Testis (tissue), 3 donors: ENCODE data around the gene MAP4. TPM values are rescaled to one million over a fixed set of nuclear protein-coding genes. Genes with fewer than 3 reads are reported as not detected.

Source experiments
- DNase-seq: peaks from one replicate; pipeline ENCODE4 v3.0.0-alpha.2; 2019
- H3K27ac ChIP-seq, 2 donors: fragments of 200-600 bp; sonication (generic); one replicate each; pipeline ENCODE4 v1.5.1; 2019
- H3K27me3 ChIP-seq: fragments of 200-600 bp; sonication (generic); one replicate; pipeline ENCODE4 v1.5.1; 2019
- H3K36me3 ChIP-seq: fragments of 200-600 bp; sonication (generic); one replicate; pipeline ENCODE4 v1.5.1; 2017; ENCODE audit warnings: low read depth; ENCODE audit errors: missing control alignments
- H3K4me1 ChIP-seq: fragments of 200-600 bp; sonication (generic); one replicate; pipeline ENCODE4 v1.5.1; 2019
- H3K4me3 ChIP-seq, 2 donors: fragments of 200-600 bp; sonication (generic); one replicate each; pipeline ENCODE4 v1.5.1; 2017 to 2019
- H3K9me3 ChIP-seq: fragments of 200-600 bp; sonication (generic); one replicate; pipeline ENCODE4 v1.5.1; 2017
- POLR2A ChIP-seq: fragments of 450-650 bp; IDR thresholded peaks from one replicate; pipeline ENCODE4 v1.6.1; 2017; ENCODE audit warnings: antibody characterized with exemption, mild to moderate bottlenecking, moderate library complexity
- WGBS, 2 donors: methylation state at CpG; one replicate each; pipeline ENCODE4 v1.1.5; 2018; 5-methylcytosine and 5-hydroxymethylcytosine counted together
- intact Hi-C: fragments of 100-400 bp; cut with DNase I; formaldehyde crosslinking; loops from one replicate; pipeline ENCODE4 v1.15.1; 2023; ENCODE audit warnings: low total_unique reads
- polyA plus RNA-seq: library from polyadenylated mRNA; stranded (reverse); fragments of 350-450 nt; fragmentation: Illumina TruSeq; extraction: RNeasy Lipid Tissue Mini Kit (QIAGEN cat#74804); gene quantifications from one replicate; pipeline ENCODE4 v1.2.3, GENCODE V29; 2014; ENCODE audit warnings: low read depth, low replicate concordance; ENCODE audit not compliant: insufficient read depth
- total RNA-seq, 2 donors: library from RNA; depleted of rRNA; stranded (reverse); fragments of >200 nt; gene quantifications; one replicate each; pipeline ENCODE4 v1.2.3, GENCODE V29; 2016
- TF ChIP-seq, protein P1 (sequence below), 3 experiments: fragments of 450-650 bp in 2 of 3; fragments of 200-600 bp in 1 of 3; sonication (generic) in 1 of 3; IDR thresholded peaks; one replicate each; pipeline ENCODE4 v1.5.1; 2016 to 2019; ENCODE audit warnings: antibody characterized with exemption in 3 of 3, mild to moderate bottlenecking in 2 of 3, moderate library complexity in 1 of 3

MAP4 gene
- total and polyA plus RNA-seq, 3 donors from 2014 or later, result 195 to 241 (median 226) TPM

DNA sequence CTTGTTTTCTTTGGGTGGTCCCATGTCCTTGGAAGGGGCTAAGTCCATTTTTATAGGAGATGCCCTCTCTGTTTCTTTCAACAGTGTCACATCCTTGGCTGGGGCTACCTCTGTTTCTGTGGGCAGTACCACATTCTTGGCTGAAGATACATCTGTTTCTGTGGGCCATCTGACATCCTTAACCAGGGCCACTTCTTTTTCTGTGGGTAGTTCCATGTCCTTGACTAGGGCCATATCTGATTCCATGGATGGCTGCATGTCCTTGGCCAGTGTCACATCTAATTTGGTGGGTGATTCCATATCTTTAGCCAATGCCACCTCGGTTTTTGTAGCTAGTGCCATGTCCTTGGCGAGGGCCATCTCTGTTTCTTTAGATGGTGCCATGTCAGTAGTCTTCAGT lies 99.5 kb downstream of the MAP4 start:
- no peak overlapping the region for H3K4me3 ChIP-seq
- H3K4me1 ChIP-seq, result peaks cover 10% of the 10 kb centered on the region
- no peaks in the 10 kb centered on the region for H3K27me3 ChIP-seq
- no peaks in the 10 kb centered on the region for H3K36me3 ChIP-seq
- WGBS, 2 donors, result 58 to 83% methylated on average over 2 of the region's 2 CpGs
- no peak for DNase-seq
- intact Hi-C loops, result no loop called here
- TF ChIP-seq POLR2A, result no peak
- TF ChIP-seq, protein P1, sequence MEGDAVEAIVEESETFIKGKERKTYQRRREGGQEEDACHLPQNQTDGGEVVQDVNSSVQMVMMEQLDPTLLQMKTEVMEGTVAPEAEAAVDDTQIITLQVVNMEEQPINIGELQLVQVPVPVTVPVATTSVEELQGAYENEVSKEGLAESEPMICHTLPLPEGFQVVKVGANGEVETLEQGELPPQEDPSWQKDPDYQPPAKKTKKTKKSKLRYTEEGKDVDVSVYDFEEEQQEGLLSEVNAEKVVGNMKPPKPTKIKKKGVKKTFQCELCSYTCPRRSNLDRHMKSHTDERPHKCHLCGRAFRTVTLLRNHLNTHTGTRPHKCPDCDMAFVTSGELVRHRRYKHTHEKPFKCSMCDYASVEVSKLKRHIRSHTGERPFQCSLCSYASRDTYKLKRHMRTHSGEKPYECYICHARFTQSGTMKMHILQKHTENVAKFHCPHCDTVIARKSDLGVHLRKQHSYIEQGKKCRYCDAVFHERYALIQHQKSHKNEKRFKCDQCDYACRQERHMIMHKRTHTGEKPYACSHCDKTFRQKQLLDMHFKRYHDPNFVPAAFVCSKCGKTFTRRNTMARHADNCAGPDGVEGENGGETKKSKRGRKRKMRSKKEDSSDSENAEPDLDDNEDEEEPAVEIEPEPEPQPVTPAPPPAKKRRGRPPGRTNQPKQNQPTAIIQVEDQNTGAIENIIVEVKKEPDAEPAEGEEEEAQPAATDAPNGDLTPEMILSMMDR (IDR thresholded peaks at IDR 0.05), result no peak
- H3K27ac ChIP-seq, result no peak overlapping the region
- no peaks in the 10 kb centered on the region for H3K9me3 ChIP-seq

DNA sequence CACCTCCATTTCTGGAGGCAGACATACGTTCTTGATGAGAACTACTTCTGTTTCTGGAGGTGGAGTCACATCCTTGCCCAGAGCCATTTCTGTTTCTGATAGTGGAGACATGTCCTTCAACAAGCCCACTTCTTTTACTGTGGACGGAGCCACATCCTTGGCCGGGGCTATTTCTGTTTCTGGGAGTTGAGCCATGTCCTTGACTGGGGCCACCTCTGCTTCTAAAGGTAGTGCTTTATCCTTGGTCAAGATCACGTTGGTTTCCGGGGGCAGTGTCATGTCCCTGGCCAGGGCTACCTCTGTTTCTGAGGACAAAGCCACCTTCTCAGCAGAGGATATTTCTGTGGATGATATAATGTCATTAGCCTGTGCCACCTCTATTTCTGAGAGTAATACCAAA lies 100.0 kb downstream of the MAP4 start:
- WGBS, 2 donors, result 18 to 46% methylated on average over 5 of the region's 5 CpGs

DNA sequence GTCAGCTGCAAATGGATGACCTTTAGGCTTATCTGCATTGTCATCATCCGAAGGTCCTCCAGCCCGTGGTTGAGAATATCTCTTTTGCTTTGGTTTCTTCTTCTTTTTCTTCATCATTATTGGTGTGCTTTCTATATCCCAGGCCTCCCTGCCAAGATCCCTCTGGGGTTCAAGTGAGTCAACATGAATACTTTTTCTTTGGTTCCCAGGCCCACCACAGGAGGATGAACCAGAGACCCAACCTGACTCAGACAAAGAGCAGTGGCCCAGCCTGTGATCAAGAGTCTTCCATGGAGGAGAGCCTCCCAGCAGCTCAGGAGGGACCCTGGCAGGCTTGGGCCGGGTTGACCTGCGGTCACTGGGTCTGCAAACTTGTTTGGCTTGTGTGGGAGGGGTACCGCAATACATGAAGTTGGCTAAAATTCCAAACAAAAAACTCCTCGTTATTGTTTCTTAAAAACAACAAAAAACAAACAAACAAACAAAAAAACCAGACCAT lies 104.2 kb downstream of the MAP4 start:
- intact Hi-C loops, result no loop called here
- H3K9me3 ChIP-seq, result no peaks in the 10 kb centered on the region
- H3K4me1 ChIP-seq, result peaks cover 10% of the 10 kb centered on the region
- H3K27me3 ChIP-seq, result no peaks in the 10 kb centered on the region
- DNase-seq, result no peak
- TF ChIP-seq, protein P1 (IDR thresholded peaks at IDR 0.05), result no peak
- TF ChIP-seq POLR2A, result no peak
- H3K36me3 ChIP-seq, result no peaks in the 10 kb centered on the region
- H3K27ac ChIP-seq, result no peak overlapping the region
- 89 to 94% methylated on average over 6 of the region's 6 CpGs for WGBS, 2 donors
- H3K4me3 ChIP-seq, result no peak overlapping the region

More for the DNA sequence above, 100.0 kb downstream of the MAP4 start:
- Histone ChIP-seq H3K9me3 (no peaks in the 10 kb centered on the region), H3K4me3 (no peak overlapping the region), H3K27me3 (no peaks in the 10 kb centered on the region), H3K4me1 (peaks cover 10% of the 10 kb centered on the region), H3K27ac (no peak overlapping the region), H3K36me3 (no peaks in the 10 kb centered on the region)
- TF ChIP-seq, protein P1 (IDR thresholded peaks at IDR 0.05), result no peak
- TF ChIP-seq POLR2A, result no peak
- no peak for DNase-seq
- intact Hi-C loops, result no loop called here

DNA sequence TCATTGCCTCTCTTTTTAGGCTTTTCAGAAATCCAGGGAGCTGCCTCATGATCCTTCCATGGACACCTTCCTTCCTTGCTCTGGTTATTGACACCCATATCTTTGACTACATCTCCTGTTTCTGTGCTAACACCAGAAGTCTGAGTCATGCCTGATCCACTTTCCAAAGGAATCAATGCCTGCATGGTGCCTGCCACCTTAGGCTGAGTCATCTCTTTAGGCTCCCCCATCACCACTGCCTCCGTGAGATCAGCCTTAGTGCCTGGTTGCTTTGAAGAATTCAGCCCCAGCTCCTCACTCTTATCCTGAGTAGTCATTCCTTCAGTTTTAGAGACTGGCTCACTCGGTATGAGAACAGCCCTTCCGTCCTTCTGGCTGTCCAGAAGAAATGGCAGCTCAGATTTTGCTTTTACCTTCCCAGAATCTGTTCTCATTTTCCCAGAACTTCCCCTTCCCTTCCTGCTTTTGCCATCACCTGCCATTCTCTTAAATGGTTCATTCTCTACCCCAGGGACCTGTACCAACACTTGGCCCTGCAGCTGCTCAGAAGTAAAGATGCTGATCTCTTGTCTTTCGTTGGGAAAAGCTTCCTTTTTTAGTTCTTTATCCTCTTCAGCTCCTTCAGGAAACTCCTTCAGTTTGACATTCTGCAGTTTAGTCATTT lies 105.3 kb downstream of the MAP4 start:
- 85 to 91% methylated on average over 4 of the region's 4 CpGs for WGBS, 2 donors
- H3K27me3 ChIP-seq, result no peaks in the 10 kb centered on the region
- intact Hi-C loops, result no loop called here
- H3K9me3 ChIP-seq, result no peaks in the 10 kb centered on the region
- H3K36me3 ChIP-seq, result no peaks in the 10 kb centered on the region
- peaks cover 3% of the 10 kb centered on the region for H3K4me1 ChIP-seq
- no peak for DNase-seq
- no peak overlapping the region for H3K4me3 ChIP-seq
- no peak for TF ChIP-seq POLR2A
- TF ChIP-seq, protein P1 (IDR thresholded peaks at IDR 0.05), result no peak
- H3K27ac ChIP-seq, result no peak overlapping the region

DNA sequence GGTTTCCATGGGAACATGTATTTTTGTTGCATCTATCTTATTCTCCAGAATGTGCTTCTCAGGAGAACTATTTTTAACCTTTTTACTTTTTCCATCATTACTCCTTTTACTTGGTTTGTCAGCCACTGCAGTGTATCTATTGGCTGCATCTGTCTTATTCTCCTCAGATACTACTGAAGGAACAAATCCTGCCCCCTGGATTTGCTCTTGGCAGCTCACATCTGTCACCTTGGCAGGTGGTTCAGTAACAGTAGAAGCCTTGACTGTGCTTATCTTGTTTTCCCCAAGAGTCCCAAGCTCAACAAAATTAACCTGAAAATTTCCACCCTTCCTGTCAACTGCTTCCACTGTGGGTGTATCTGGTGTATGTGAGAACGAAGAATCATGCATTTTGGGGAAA lies 106.0 kb downstream of the MAP4 start:
- no peak for TF ChIP-seq POLR2A
- TF ChIP-seq, protein P1 (IDR thresholded peaks at IDR 0.05), result no peak
- intact Hi-C loops, result no loop called here
- WGBS, 2 donors, result 90 to 100% methylated on average over 1 of the region's 1 CpG
- Histone ChIP-seq H3K4me1 (no peaks in the 10 kb centered on the region), H3K27ac (no peak overlapping the region), H3K9me3 (no peaks in the 10 kb centered on the region), H3K27me3 (no peaks in the 10 kb centered on the region), H3K36me3 (no peaks in the 10 kb centered on the region), H3K4me3 (no peak overlapping the region)
- no peak for DNase-seq
